IMR-90 (cell line): Measurements from ENCODE around the gene TTC7B. TPM values are rescaled to one million over a fixed set of nuclear protein-coding genes. Genes with fewer than 3 reads are reported as not detected.
A peak's percentile ranks its signal among the peaks of the same experiment; 100 is the strongest.

ENCODE experiments used
- ATAC-seq: fragments of 200-7000 bp; cut with Tn5 transposase; 2 replicates; pipeline ENCODE4 v1.9.1; 2020; ENCODE audit warnings: low read depth, mild to moderate bottlenecking, moderate library complexity
- BruUV-seq: library from RNA; stranded (reverse); fragments of 400-500 nt; replicated peaks from 2 replicates; lab custom pipeline; 2021; lab: Mats Ljungman, UMichigan
- CTCF ChIA-PET: fragments of 300-600 bp; formaldehyde crosslinking; extraction: SDS; loops from one replicate; lab custom pipeline; 2021; ENCODE audit warnings: antibody characterized with exemption; lab: Yijun Ruan, JAX
- POLR2A ChIA-PET: fragments of 300-600 bp; sonication (Branson Sonifier 250); formaldehyde crosslinking; loops from one replicate; lab custom pipeline; 2022; ENCODE audit warnings: antibody characterized with exemption; ENCODE audit not compliant: unreplicated experiment; lab: Charles Lee
- DNase-seq: peaks from one replicate; pipeline ENCODE4 v3.0.0; 2013
- H2AFZ ChIP-seq: replicated peaks from 2 replicates; pipeline ENCODE3; 2013; ENCODE audit warnings: low read length, mild to moderate bottlenecking; ENCODE audit not compliant: poor library complexity
- H2AK5ac ChIP-seq: 2 replicates; pipeline ENCODE4 v1.6.1; 2013; ENCODE audit warnings: low read depth, low read length, inconsistent platforms
- H2AK9ac ChIP-seq: replicated peaks from 2 replicates; pipeline ENCODE3; 2013; ENCODE audit warnings: mild to moderate bottlenecking, low read depth, low read length, moderate library complexity; ENCODE audit not compliant: poor library complexity
- H2BK120ac ChIP-seq: 2 replicates; pipeline ENCODE4 v1.6.1; 2013; ENCODE audit warnings: low read depth, low read length, inconsistent platforms
- H2BK15ac ChIP-seq: 3 replicates; pipeline ENCODE4 v1.6.1; 2013; ENCODE audit warnings: low read depth, low read length, inconsistent platforms
- H2BK20ac ChIP-seq: 2 replicates; pipeline ENCODE4 v1.6.1; 2013; ENCODE audit warnings: low read depth, mild to moderate bottlenecking, inconsistent platforms, low read length, moderate library complexity
- H2BK5ac ChIP-seq: 2 replicates; pipeline ENCODE4 v1.6.1; 2013; ENCODE audit warnings: mild to moderate bottlenecking, low read depth, low read length, inconsistent platforms; ENCODE audit not compliant: poor library complexity, severe bottlenecking
- H3K14ac ChIP-seq: replicated peaks from 2 replicates; pipeline ENCODE4 v1.6.1; 2013; ENCODE audit warnings: low read depth, low read length, inconsistent platforms
- H3K18ac ChIP-seq: 2 replicates; pipeline ENCODE4 v1.6.1; 2013; ENCODE audit warnings: low read depth, low read length, control low read depth
- H3K23ac ChIP-seq: 2 replicates; pipeline ENCODE4 v1.6.1; 2013; ENCODE audit warnings: low read depth, low read length, inconsistent platforms
- H3K27ac ChIP-seq: 2 replicates; pipeline ENCODE4 v1.5.1; 2013; ENCODE audit warnings: mild to moderate bottlenecking, control low read depth, low read length; ENCODE audit not compliant: insufficient read depth
- H3K27me3 ChIP-seq: 2 replicates; pipeline ENCODE4 v1.6.1; 2013; ENCODE audit warnings: low read length; ENCODE audit not compliant: control insufficient read depth, insufficient read depth
- H3K36me3 ChIP-seq: 2 replicates; pipeline ENCODE4 v1.6.1; 2013; ENCODE audit warnings: low read length, mixed read lengths; ENCODE audit not compliant: control insufficient read depth, insufficient read depth
- H3K4ac ChIP-seq: 2 replicates; pipeline ENCODE4 v1.6.1; 2013; ENCODE audit warnings: low read depth, low read length, inconsistent platforms
- H3K4me1 ChIP-seq: 2 replicates; pipeline ENCODE4 v1.6.1; 2013; ENCODE audit warnings: low read length, mixed read lengths; ENCODE audit not compliant: control insufficient read depth, insufficient read depth
- H3K4me2 ChIP-seq: 2 replicates; pipeline ENCODE4 v1.6.1; 2013; ENCODE audit warnings: low read depth, mild to moderate bottlenecking, control low read depth, low read length, moderate library complexity
- H3K4me3 ChIP-seq: 2 replicates; pipeline ENCODE4 v1.5.1; 2013; ENCODE audit warnings: low read depth, mild to moderate bottlenecking, control low read depth, low read length, moderate library complexity; ENCODE audit not compliant: insufficient read depth
- H3K56ac ChIP-seq: 2 replicates; pipeline ENCODE4 v1.6.1; 2013; ENCODE audit warnings: low read length, inconsistent platforms; ENCODE audit not compliant: insufficient read depth; ENCODE audit errors: extremely low read depth
- H3K79me1 ChIP-seq, 2 experiments: 2 replicates each; pipeline ENCODE4 v1.6.1; 2013; ENCODE audit warnings: low read length in 2 of 2, inconsistent platforms in 1 of 2, low read depth in 1 of 2
- H3K9ac ChIP-seq: 2 replicates; pipeline ENCODE4 v1.6.1; 2013; ENCODE audit warnings: low read depth, low read length, control low read depth
- H3K9me1 ChIP-seq: 2 replicates; pipeline ENCODE4 v1.6.1; 2013; ENCODE audit warnings: low read length, inconsistent platforms; ENCODE audit not compliant: insufficient read depth
- H3K9me3 ChIP-seq: 2 replicates; pipeline ENCODE4 v1.6.1; 2013; ENCODE audit warnings: low read length; ENCODE audit not compliant: control insufficient read depth, insufficient read depth
- H4K20me1 ChIP-seq: 2 replicates; pipeline ENCODE4 v1.6.1; 2013; ENCODE audit warnings: low read length, inconsistent platforms; ENCODE audit not compliant: insufficient read depth
- H4K5ac ChIP-seq: 2 replicates; pipeline ENCODE4 v1.6.1; 2013; ENCODE audit warnings: mild to moderate bottlenecking, low read depth, low read length, control low read depth
- H4K8ac ChIP-seq, 2 experiments: 2 replicates each; pipeline ENCODE4 v1.6.1; 2013; ENCODE audit warnings: low read depth in 2 of 2, low read length in 2 of 2, control low read depth in 1 of 2, inconsistent platforms in 1 of 2
- H4K91ac ChIP-seq: 2 replicates; pipeline ENCODE4 v1.6.1; 2013; ENCODE audit warnings: low read depth, low read length, inconsistent platforms; ENCODE audit not compliant: insufficient read depth
- CEBPB ChIP-seq: IDR thresholded peaks from 2 replicates; pipeline ENCODE4 v1.6.1; 2012; ENCODE audit warnings: low read depth, low read length, improper control_type of control experiment
- RAD21 ChIP-seq: IDR thresholded peaks from 2 replicates; pipeline ENCODE4 v1.6.1; 2012; ENCODE audit warnings: low read length, improper control_type of control experiment
- RCOR1 ChIP-seq: IDR thresholded peaks from 2 replicates; pipeline ENCODE4 v1.6.1; 2012; ENCODE audit warnings: mild to moderate bottlenecking, low read length, improper control_type of control experiment; ENCODE audit not compliant: insufficient replicate concordance
- SMC3 ChIP-seq: fragments of 150-350 bp; IDR thresholded peaks from 2 replicates; pipeline ENCODE4 v1.6.1; 2016; ENCODE audit warnings: low read depth, mild to moderate bottlenecking, antibody characterized with exemption, low read length, moderate library complexity
- WGBS, 2 experiments: methylation state at CpG; one replicate each; pipeline versions ENCODE4 v1.1.5 to v1.1.7; 2013; ENCODE audit warnings: missing lambda C conversion rate in 2 of 2; ENCODE audit not compliant: insufficient read length in 1 of 2; ENCODE audit errors: extremely low coverage in 2 of 2; 5-methylcytosine and 5-hydroxymethylcytosine counted together
- dilution Hi-C: fragments of 300-500 bp; cut with HindIII; formaldehyde crosslinking; loops from one replicate; pipeline ENCODE4 v1.14.3; 2018; ENCODE audit warnings: low sequenced_read_pairs; ENCODE audit not compliant: unreplicated experiment
- in situ Hi-C: fragments of 300-500 bp; cut with MboI; formaldehyde crosslinking; loops from 3 replicates; pipeline ENCODE4 v1.14.3; 2019; ENCODE audit warnings: low sequenced_read_pairs, inconsistent platforms, mixed read lengths
- intact Hi-C: fragments of 100-400 bp; cut with micrococcal nuclease; formaldehyde crosslinking; loops from 2 replicates; pipeline ENCODE4 v1.10.0; 2022
- polyA plus RNA-seq, 3 experiments: library from polyadenylated mRNA; depleted of rRNA; stranded (reverse); fragments of >200 nt; gene quantifications; 2 replicates each; pipeline ENCODE4 v1.2.3, GENCODE V29; 2012; ENCODE audit warnings: low replicate concordance in 1 of 3
- total RNA-seq: library from RNA; depleted of rRNA; stranded (reverse); fragments of >200 nt; gene quantifications from 2 replicates; pipeline ENCODE4 v1.2.3, GENCODE V29; 2012

TTC7B gene
- total and polyA plus RNA-seq, 2 of the 4 experiments (the other 2 are of a cell fraction) = 18.1 to 35.3 TPM

DNA sequence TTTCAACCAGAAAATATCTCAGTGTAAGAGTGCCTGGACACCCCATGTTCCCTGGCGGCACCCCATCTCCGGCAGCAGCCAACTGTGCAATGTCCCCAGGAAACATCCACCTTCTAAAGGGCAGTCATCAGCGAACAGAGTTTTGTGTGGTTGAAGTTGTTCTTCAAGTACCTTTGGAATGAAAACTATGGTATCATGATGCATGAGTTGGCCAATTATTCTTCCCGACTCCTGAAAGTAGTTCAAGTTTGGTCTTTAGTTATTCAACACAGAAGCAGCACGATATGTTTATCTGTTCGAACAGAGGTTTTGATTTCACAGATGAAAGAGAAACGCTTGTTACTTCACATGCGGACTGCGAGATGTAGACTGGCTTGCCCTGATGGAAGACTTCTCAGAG is 21.1 kb upstream of the TTC7B start:
- Histone ChIP-seq H4K91ac (no peak overlapping the region; the same call in 1 of the 2 replicates), H3K79me1 (no peaks in the 10 kb centered on the region), H3K14ac (no peak overlapping the region; the same call in 1 of the 2 replicates), H3K18ac (no peak overlapping the region), H4K5ac (no peak overlapping the region), H3K27me3 (0 out of 2 replicates have a peak, but pooled peaks cover 2% of the 10 kb centered on the region), H3K9me3 (no peaks in the 10 kb centered on the region), H3K4ac (no peak overlapping the region), H2BK5ac (peak overlapping the region; percentile 48), H3K9me1 (0 out of 2 replicates have a peak, but pooled peaks cover 4% of the 10 kb centered on the region), H4K20me1 (no peaks in the 10 kb centered on the region), H3K9ac (no peak overlapping the region), H3K23ac (no peak overlapping the region), H3K4me2 (0 out of 2 replicates have a peak overlapping the region, but pooled peaks have one; percentile 14), H2BK20ac (peak overlapping the region; percentile 76; the same call in 1 of the 2 replicates), H3K56ac (no peak overlapping the region), H2AFZ (no peak overlapping the region), H2BK15ac (no peak overlapping the region), H2BK120ac (peak overlapping the region; percentile 76), H3K36me3 (no peaks in the 10 kb centered on the region), H3K4me3 (no peak overlapping the region), H2AK5ac (no peak overlapping the region), H3K27ac (no peak overlapping the region), H3K4me1 (peaks cover 7% of the 10 kb centered on the region; the same call in 1 of the 2 replicates), H2AK9ac (no peak overlapping the region), H4K8ac (no peak overlapping the region)
- dilution Hi-C loops (no loop called here), intact Hi-C loops (no loop called here), in situ Hi-C loops (no loop called here)
- ATAC-seq (peak; percentile 75), DNase-seq (peak; percentile 73)
- 53% methylated on average over 6 of the region's 9 CpGs; no CpG with 5 or more reads in 1 of the 2 experiments for WGBS, 2 experiments
- BruUV-seq = no TSS peak
- POLR2A ChIA-PET = no interaction called here
- TF ChIP-seq RAD21 (no peak), CEBPB (0 out of 2 replicates have a peak, but pooled peaks have one; percentile 11), SMC3 (no peak), RCOR1 (no peak)
- CTCF ChIA-PET = no interaction called here
